ENCODE measurements around the gene HHIPL1.

The HHIPL1 gene

GRCh38 chr14:99707921-99708320 lies 63.0 kb downstream of the HHIPL1 start:
- H3K9ac ChIP-seq (ENCODE audit: low read depth in 1 of 2, low read length in 2 of 2): no peak overlapping the region
- no peak overlapping the region for H3K27ac ChIP-seq (ENCODE audit: low read depth in 2 of 2, low read length in 2 of 2)
- no peaks in the 10 kb centered on the region for H3K36me3 ChIP-seq (ENCODE audit: control insufficient read depth in 2 of 2, insufficient read depth in 2 of 2, low read length in 2 of 2)
- H3K4me1 ChIP-seq (ENCODE audit: control insufficient read depth in 2 of 2, insufficient read depth in 2 of 2, low read length in 2 of 2): no peaks in the 10 kb centered on the region
- H3K9me3 ChIP-seq (ENCODE audit: control insufficient read depth in 2 of 2, low read length in 2 of 2): peaks cover 7 to 10% of the 10 kb centered on the region in 2 donors
- no peaks in the 10 kb centered on the region for H3K27me3 ChIP-seq (ENCODE audit: control insufficient read depth in 2 of 2, insufficient read depth in 2 of 2, low read length in 2 of 2)
- no peak overlapping the region for H3K4me3 ChIP-seq (ENCODE audit: low read length in 2 of 2)

GRCh38 chr14:99708449-99708848 lies 63.5 kb downstream of the HHIPL1 start:
- no peak overlapping the region for H3K4me3 ChIP-seq (ENCODE audit: low read length in 2 of 2)
- no peak overlapping the region for H3K27ac ChIP-seq (ENCODE audit: low read depth in 2 of 2, low read length in 2 of 2)
- H3K9ac ChIP-seq (ENCODE audit: low read depth in 1 of 2, low read length in 2 of 2): no peak overlapping the region
- H3K27me3 ChIP-seq (ENCODE audit: control insufficient read depth in 2 of 2, insufficient read depth in 2 of 2, low read length in 2 of 2): no peaks in the 10 kb centered on the region
- no peaks in the 10 kb centered on the region for H3K4me1 ChIP-seq (ENCODE audit: control insufficient read depth in 2 of 2, insufficient read depth in 2 of 2, low read length in 2 of 2)
- H3K36me3 ChIP-seq (ENCODE audit: control insufficient read depth in 2 of 2, insufficient read depth in 2 of 2, low read length in 2 of 2): no peaks in the 10 kb centered on the region
- peaks cover 2 to 4% of the 10 kb centered on the region in 2 donors for H3K9me3 ChIP-seq (ENCODE audit: control insufficient read depth in 2 of 2, low read length in 2 of 2)

- Histone ChIP-seq H3K36me3 (ENCODE audit: control insufficient read depth in 2 of 2, insufficient read depth in 2 of 2, low read length in 2 of 2) (no peaks in the 10 kb centered on the region), H3K27ac (ENCODE audit: low read depth in 2 of 2, low read length in 2 of 2) (no peak overlapping the region), H3K27me3 (ENCODE audit: control insufficient read depth in 2 of 2, insufficient read depth in 2 of 2, low read length in 2 of 2) (no peaks in the 10 kb centered on the region), H3K4me1 (ENCODE audit: control insufficient read depth in 2 of 2, insufficient read depth in 2 of 2, low read length in 2 of 2) (no peaks in the 10 kb centered on the region), H3K4me3 (ENCODE audit: low read length in 2 of 2) (no peak overlapping the region), H3K9me3 (ENCODE audit: control insufficient read depth in 2 of 2, low read length in 2 of 2) (no peaks in the 10 kb centered on the region), H3K9ac (ENCODE audit: low read depth in 1 of 2, low read length in 2 of 2) (no peak overlapping the region)
Observed at GRCh38 chr14:99713972-99714371, 69.0 kb downstream of the HHIPL1 start.

GRCh38 chr14:99715266-99716000 lies 70.5 kb downstream of the HHIPL1 start:
- no peak overlapping the region for H3K4me3 ChIP-seq (ENCODE audit: low read length in 2 of 2)
- H3K9ac ChIP-seq (ENCODE audit: low read depth in 1 of 2, low read length in 2 of 2): no peak overlapping the region
- H3K36me3 ChIP-seq (ENCODE audit: control insufficient read depth in 2 of 2, insufficient read depth in 2 of 2, low read length in 2 of 2): no peaks in the 10 kb centered on the region
- H3K27me3 ChIP-seq (ENCODE audit: control insufficient read depth in 2 of 2, insufficient read depth in 2 of 2, low read length in 2 of 2): no peaks in the 10 kb centered on the region
- H3K27ac ChIP-seq (ENCODE audit: low read depth in 2 of 2, low read length in 2 of 2): no peak overlapping the region
- H3K9me3 ChIP-seq (ENCODE audit: control insufficient read depth in 2 of 2, low read length in 2 of 2): no peaks in the 10 kb centered on the region
- H3K4me1 ChIP-seq (ENCODE audit: control insufficient read depth in 2 of 2, insufficient read depth in 2 of 2, low read length in 2 of 2): no peaks in the 10 kb centered on the region

GRCh38 chr14:99716091-99716849 lies 71.3 kb downstream of the HHIPL1 start:
- Histone ChIP-seq H3K4me1 (ENCODE audit: control insufficient read depth in 2 of 2, insufficient read depth in 2 of 2, low read length in 2 of 2) (no peaks in the 10 kb centered on the region), H3K4me3 (ENCODE audit: low read length in 2 of 2) (no peak overlapping the region), H3K27me3 (ENCODE audit: control insufficient read depth in 2 of 2, insufficient read depth in 2 of 2, low read length in 2 of 2) (no peaks in the 10 kb centered on the region), H3K9me3 (ENCODE audit: control insufficient read depth in 2 of 2, low read length in 2 of 2) (no peaks in the 10 kb centered on the region), H3K27ac (ENCODE audit: low read depth in 2 of 2, low read length in 2 of 2) (no peak overlapping the region), H3K36me3 (ENCODE audit: control insufficient read depth in 2 of 2, insufficient read depth in 2 of 2, low read length in 2 of 2) (no peaks in the 10 kb centered on the region), H3K9ac (ENCODE audit: low read depth in 1 of 2, low read length in 2 of 2) (no peak overlapping the region)

GRCh38 chr14:99716850-99717681 lies 72.1 kb downstream of the HHIPL1 start:
- H3K27me3 ChIP-seq (ENCODE audit: control insufficient read depth in 2 of 2, insufficient read depth in 2 of 2, low read length in 2 of 2): peaks cover 0 to 1% of the 10 kb centered on the region in 2 donors

GRCh38 chr14:99717682-99718013 lies 72.7 kb downstream of the HHIPL1 start:
- no peak overlapping the region for H3K9ac ChIP-seq (ENCODE audit: low read depth in 1 of 2, low read length in 2 of 2)
- H3K4me1 ChIP-seq (ENCODE audit: control insufficient read depth in 2 of 2, insufficient read depth in 2 of 2, low read length in 2 of 2): no peaks in the 10 kb centered on the region
- H3K36me3 ChIP-seq (ENCODE audit: control insufficient read depth in 2 of 2, insufficient read depth in 2 of 2, low read length in 2 of 2): no peaks in the 10 kb centered on the region
- H3K4me3 ChIP-seq (ENCODE audit: low read length in 2 of 2): no peak overlapping the region
- no peaks in the 10 kb centered on the region for H3K9me3 ChIP-seq (ENCODE audit: control insufficient read depth in 2 of 2, low read length in 2 of 2)
- H3K27ac ChIP-seq (ENCODE audit: low read depth in 2 of 2, low read length in 2 of 2): no peak overlapping the region
- H3K27me3 ChIP-seq (ENCODE audit: control insufficient read depth in 2 of 2, insufficient read depth in 2 of 2, low read length in 2 of 2): peaks cover 0 to 3% of the 10 kb centered on the region in 2 donors

More at GRCh38 chr14:99716850-99717681, 72.1 kb downstream of the HHIPL1 start:
- H3K27ac ChIP-seq (ENCODE audit: low read depth in 2 of 2, low read length in 2 of 2): no peak overlapping the region
- no peaks in the 10 kb centered on the region for H3K36me3 ChIP-seq (ENCODE audit: control insufficient read depth in 2 of 2, insufficient read depth in 2 of 2, low read length in 2 of 2)
- H3K9ac ChIP-seq (ENCODE audit: low read depth in 1 of 2, low read length in 2 of 2): no peak overlapping the region
- no peak overlapping the region for H3K4me3 ChIP-seq (ENCODE audit: low read length in 2 of 2)
- no peaks in the 10 kb centered on the region for H3K9me3 ChIP-seq (ENCODE audit: control insufficient read depth in 2 of 2, low read length in 2 of 2)
- no peaks in the 10 kb centered on the region for H3K4me1 ChIP-seq (ENCODE audit: control insufficient read depth in 2 of 2, insufficient read depth in 2 of 2, low read length in 2 of 2)

GRCh38 chr14:99718031-99718810 lies 73.3 kb downstream of the HHIPL1 start:
- Histone ChIP-seq H3K9me3 (ENCODE audit: control insufficient read depth in 2 of 2, low read length in 2 of 2) (no peaks in the 10 kb centered on the region), H3K27me3 (ENCODE audit: control insufficient read depth in 2 of 2, insufficient read depth in 2 of 2, low read length in 2 of 2) (peaks cover 0 to 3% of the 10 kb centered on the region in 2 donors)

GRCh38 chr14:99718811-99719192 lies 73.9 kb downstream of the HHIPL1 start:
- Histone ChIP-seq H3K36me3 (ENCODE audit: control insufficient read depth in 2 of 2, insufficient read depth in 2 of 2, low read length in 2 of 2) (no peaks in the 10 kb centered on the region), H3K4me1 (ENCODE audit: control insufficient read depth in 2 of 2, insufficient read depth in 2 of 2, low read length in 2 of 2) (no peaks in the 10 kb centered on the region), H3K27ac (ENCODE audit: low read depth in 2 of 2, low read length in 2 of 2) (no peak overlapping the region), H3K9me3 (ENCODE audit: control insufficient read depth in 2 of 2, low read length in 2 of 2) (no peaks in the 10 kb centered on the region), H3K9ac (ENCODE audit: low read depth in 1 of 2, low read length in 2 of 2) (no peak overlapping the region), H3K4me3 (ENCODE audit: low read length in 2 of 2) (no peak overlapping the region), H3K27me3 (ENCODE audit: control insufficient read depth in 2 of 2, insufficient read depth in 2 of 2, low read length in 2 of 2) (peaks cover 0 to 3% of the 10 kb centered on the region in 2 donors)

More at GRCh38 chr14:99718031-99718810, 73.3 kb downstream of the HHIPL1 start:
- no peaks in the 10 kb centered on the region for H3K36me3 ChIP-seq (ENCODE audit: control insufficient read depth in 2 of 2, insufficient read depth in 2 of 2, low read length in 2 of 2)
- H3K4me1 ChIP-seq (ENCODE audit: control insufficient read depth in 2 of 2, insufficient read depth in 2 of 2, low read length in 2 of 2): no peaks in the 10 kb centered on the region
- H3K9ac ChIP-seq (ENCODE audit: low read depth in 1 of 2, low read length in 2 of 2): no peak overlapping the region
- no peak overlapping the region for H3K4me3 ChIP-seq (ENCODE audit: low read length in 2 of 2)
- no peak overlapping the region for H3K27ac ChIP-seq (ENCODE audit: low read depth in 2 of 2, low read length in 2 of 2)
